Smooth muscle cell (in vitro differentiated cells): ENCODE data around the gene CDNF. TPM values are rescaled to one million over a fixed set of nuclear protein-coding genes. Genes with fewer than 3 reads are reported as not detected.

Experiments
- DNase-seq: peaks from one replicate; lab custom pipeline; 2025; ENCODE audit not compliant: unreplicated experiment; lab: John Stamatoyannopoulos, UW
- H2AFZ ChIP-seq: fragments of 200-600 bp; sonication (generic); 2 replicates; pipeline ENCODE4 v1.6.0; 2016; ENCODE audit warnings: antibody characterized with exemption, low read depth, mild to moderate bottlenecking
- H3F3A ChIP-seq: fragments of 200-600 bp; sonication (generic); 2 replicates; pipeline ENCODE4 v1.6.0; 2017; ENCODE audit warnings: antibody characterized with exemption, low read depth
- H3K27ac ChIP-seq: fragments of 200-600 bp; sonication (generic); 2 replicates; pipeline ENCODE4 v1.5.1; 2016; ENCODE audit warnings: low read depth, mild to moderate bottlenecking
- H3K27me3 ChIP-seq: fragments of 200-600 bp; sonication (generic); 2 replicates; pipeline ENCODE4 v1.6.1; 2016; ENCODE audit warnings: low read depth, mild to moderate bottlenecking
- H3K36me3 ChIP-seq: fragments of 200-600 bp; sonication (generic); 2 replicates; pipeline ENCODE4 v1.5.1; 2016; ENCODE audit warnings: low read depth
- H3K4me1 ChIP-seq: fragments of 200-600 bp; sonication (generic); 2 replicates; pipeline ENCODE4 v1.5.1; 2016; ENCODE audit warnings: low read depth
- H3K4me2 ChIP-seq: fragments of 200-600 bp; sonication (generic); 2 replicates; pipeline ENCODE4 v1.6.0; 2016; ENCODE audit warnings: mild to moderate bottlenecking
- H3K4me3 ChIP-seq: fragments of 200-600 bp; sonication (generic); 2 replicates; pipeline ENCODE4 v1.5.1; 2016; ENCODE audit warnings: mild to moderate bottlenecking
- H3K79me2 ChIP-seq: fragments of 200-600 bp; sonication (generic); 2 replicates; pipeline ENCODE4 v1.6.0; 2016; ENCODE audit warnings: low read depth, mild to moderate bottlenecking
- H3K9ac ChIP-seq: fragments of 200-600 bp; sonication (generic); 2 replicates; pipeline ENCODE4 v1.6.0; 2016; ENCODE audit warnings: low read depth
- H3K9me3 ChIP-seq: fragments of 200-600 bp; sonication (generic); replicated peaks from 2 replicates; pipeline ENCODE4 v1.5.1; 2016; ENCODE audit warnings: low read depth
- H4K20me1 ChIP-seq: fragments of 200-600 bp; sonication (generic); 2 replicates; pipeline ENCODE4 v1.6.0; 2016; ENCODE audit warnings: low read depth
- WGBS: methylation state at CpG from one replicate; pipeline ENCODE4 v1.1.7; 2016; ENCODE audit warnings: low lambda C conversion rate; 5-methylcytosine and 5-hydroxymethylcytosine counted together
- polyA plus RNA-seq: library from polyadenylated mRNA; unstranded; fragments of >200 nt; fragmentation: Nextera tagmentation; extraction: Ambion mirVana; gene quantifications from 2 replicates; pipeline ENCODE4 v1.2.1, GENCODE V29; 2016
- total RNA-seq: library from RNA; depleted of rRNA; stranded (reverse); fragments of >200 nt; gene quantifications from 2 replicates; pipeline ENCODE4 v1.2.3, GENCODE V29; 2014
- TF ChIP-seq, protein P1 (sequence below): fragments of 200-600 bp; sonication (generic); IDR thresholded peaks from 2 replicates; pipeline ENCODE4 v1.5.1; 2017; ENCODE audit warnings: borderline replicate concordance, mild to moderate bottlenecking, antibody characterized with exemption; ENCODE audit not compliant: insufficient read depth, poor library complexity, severe bottlenecking

The CDNF gene
- total and polyA plus RNA-seq, 2 experiments from 2014 or later = 0.63 to 4.1 TPM

DNA sequence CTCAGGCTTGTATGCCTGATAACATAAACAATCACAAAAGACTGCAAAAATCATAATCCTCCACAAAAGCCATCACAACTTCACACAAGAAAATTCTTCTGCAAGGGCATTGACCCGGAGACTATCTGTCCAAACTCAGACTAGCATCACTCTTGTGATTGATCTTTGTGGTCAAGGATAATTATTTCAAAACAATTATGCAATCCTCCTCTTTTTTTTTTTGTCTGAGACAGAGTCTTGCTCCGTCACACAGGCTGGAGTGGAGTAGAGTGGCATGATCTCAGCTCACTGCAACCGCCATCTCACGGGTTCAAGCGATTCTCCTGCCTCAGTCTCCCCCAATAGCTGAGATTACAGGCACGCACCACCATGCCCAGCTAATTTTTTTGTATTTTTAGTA, 22.2 kb downstream of the CDNF start:
- Histone ChIP-seq H3K9me3 (no peaks in the 10 kb centered on the region), H3K36me3 (no peaks in the 10 kb centered on the region), H3K4me3 (no peak overlapping the region), H3K4me1 (no peaks in the 10 kb centered on the region), H2AFZ (no peak overlapping the region), H3K27ac (no peak overlapping the region), H4K20me1 (no peaks in the 10 kb centered on the region), H3K4me2 (no peak overlapping the region), H3K79me2 (no peaks in the 10 kb centered on the region), H3F3A (no peaks in the 10 kb centered on the region), H3K9ac (no peak overlapping the region), H3K27me3 (no peaks in the 10 kb centered on the region)
- TF ChIP-seq, protein P1, sequence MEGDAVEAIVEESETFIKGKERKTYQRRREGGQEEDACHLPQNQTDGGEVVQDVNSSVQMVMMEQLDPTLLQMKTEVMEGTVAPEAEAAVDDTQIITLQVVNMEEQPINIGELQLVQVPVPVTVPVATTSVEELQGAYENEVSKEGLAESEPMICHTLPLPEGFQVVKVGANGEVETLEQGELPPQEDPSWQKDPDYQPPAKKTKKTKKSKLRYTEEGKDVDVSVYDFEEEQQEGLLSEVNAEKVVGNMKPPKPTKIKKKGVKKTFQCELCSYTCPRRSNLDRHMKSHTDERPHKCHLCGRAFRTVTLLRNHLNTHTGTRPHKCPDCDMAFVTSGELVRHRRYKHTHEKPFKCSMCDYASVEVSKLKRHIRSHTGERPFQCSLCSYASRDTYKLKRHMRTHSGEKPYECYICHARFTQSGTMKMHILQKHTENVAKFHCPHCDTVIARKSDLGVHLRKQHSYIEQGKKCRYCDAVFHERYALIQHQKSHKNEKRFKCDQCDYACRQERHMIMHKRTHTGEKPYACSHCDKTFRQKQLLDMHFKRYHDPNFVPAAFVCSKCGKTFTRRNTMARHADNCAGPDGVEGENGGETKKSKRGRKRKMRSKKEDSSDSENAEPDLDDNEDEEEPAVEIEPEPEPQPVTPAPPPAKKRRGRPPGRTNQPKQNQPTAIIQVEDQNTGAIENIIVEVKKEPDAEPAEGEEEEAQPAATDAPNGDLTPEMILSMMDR = no peak
- DNase-seq = no peak
- 84% methylated on average over 6 of the region's 6 CpGs for WGBS

DNA sequence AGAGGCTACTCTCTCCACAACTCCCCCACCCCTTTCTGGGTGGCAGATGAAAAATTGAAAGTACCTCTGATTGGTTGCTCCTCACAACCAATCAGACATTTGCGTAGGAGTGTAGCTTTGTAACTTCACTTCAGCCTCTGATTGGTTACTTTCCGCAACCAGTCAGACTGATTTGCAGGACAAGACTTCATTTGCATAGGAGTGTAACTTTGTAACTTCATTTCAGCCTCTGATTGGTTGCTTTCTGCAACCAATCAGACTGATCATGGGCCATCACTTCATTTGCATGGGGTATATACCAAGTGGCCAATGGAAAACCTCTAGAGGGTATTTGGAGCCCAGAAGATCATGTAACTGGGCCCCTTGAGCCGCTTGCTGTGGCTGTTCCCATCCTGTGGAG, 25.6 kb downstream of the CDNF start:
- WGBS = 95% methylated on average over 3 of the region's 3 CpGs
- no peak for DNase-seq

DNA sequence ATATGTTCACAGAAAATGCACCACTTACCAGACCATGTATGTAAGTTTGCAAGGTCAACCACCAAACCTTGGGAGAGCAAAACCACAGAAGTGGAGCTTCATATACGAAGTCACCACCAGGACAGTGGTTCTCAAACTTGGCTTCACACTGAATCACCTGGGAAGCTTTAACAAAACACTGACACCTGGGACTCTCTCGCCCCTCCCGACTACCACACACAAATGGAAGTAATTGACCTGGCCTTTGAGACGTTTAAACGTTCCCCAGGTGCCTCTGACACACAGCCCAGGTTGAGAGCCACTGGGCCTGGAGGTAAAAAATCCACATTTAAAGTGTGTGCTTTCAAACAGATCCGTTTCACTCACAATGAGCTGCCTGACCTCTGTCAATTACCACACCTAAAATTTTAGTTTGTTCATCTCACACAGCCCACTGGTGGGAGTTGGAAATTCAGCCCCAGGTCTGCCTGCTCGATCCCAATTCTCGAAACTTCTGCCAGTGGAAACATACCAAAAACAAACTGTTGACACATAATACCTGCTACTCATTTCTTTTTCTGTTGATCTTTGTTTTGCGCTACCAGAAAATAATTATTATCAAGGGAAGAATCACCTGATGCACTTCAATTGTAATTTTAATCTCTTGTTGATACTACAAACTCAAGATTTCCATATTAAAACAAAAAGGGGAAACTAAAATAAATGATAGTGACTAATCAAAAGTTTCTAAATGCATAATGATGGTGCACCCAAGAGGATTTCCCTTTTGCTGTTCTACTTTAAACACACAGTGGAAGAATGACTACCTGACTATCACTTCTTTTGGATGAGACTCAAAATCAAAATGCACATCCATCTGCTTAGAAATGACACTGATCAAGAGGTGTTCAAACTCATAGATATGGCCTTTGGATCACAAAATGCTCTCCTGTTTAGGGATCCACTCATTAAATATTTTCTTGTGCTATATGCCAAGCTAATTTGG, 26.6 kb downstream of the CDNF start:
- H2AFZ ChIP-seq = no peak overlapping the region
- H3K9ac ChIP-seq = no peak overlapping the region
- H3K4me3 ChIP-seq = no peak overlapping the region
- H3K4me2 ChIP-seq = no peak overlapping the region
- H3K27ac ChIP-seq = no peak overlapping the region
- DNase-seq = no peak
- H3K36me3 ChIP-seq = no peaks in the 10 kb centered on the region
- WGBS = 72% methylated on average over 9 of the region's 9 CpGs
- H3K9me3 ChIP-seq = no peaks in the 10 kb centered on the region
- peaks cover 5% of the 10 kb centered on the region for H3K27me3 ChIP-seq
- H4K20me1 ChIP-seq = no peaks in the 10 kb centered on the region
- TF ChIP-seq, protein P1 = no peak
- no peaks in the 10 kb centered on the region for H3K79me2 ChIP-seq
- no peaks in the 10 kb centered on the region for H3K4me1 ChIP-seq
- no peaks in the 10 kb centered on the region for H3F3A ChIP-seq

More for the DNA sequence above, 25.6 kb downstream of the CDNF start:
- Histone ChIP-seq H3K27ac (no peak overlapping the region), H2AFZ (no peak overlapping the region), H3F3A (no peaks in the 10 kb centered on the region), H3K9me3 (no peaks in the 10 kb centered on the region), H3K4me2 (no peak overlapping the region), H3K4me1 (no peaks in the 10 kb centered on the region), H3K27me3 (peaks cover 4% of the 10 kb centered on the region), H3K4me3 (no peak overlapping the region), H4K20me1 (no peaks in the 10 kb centered on the region), H3K9ac (no peak overlapping the region), H3K36me3 (no peaks in the 10 kb centered on the region), H3K79me2 (no peaks in the 10 kb centered on the region)
- TF ChIP-seq, protein P1 = no peak

DNA sequence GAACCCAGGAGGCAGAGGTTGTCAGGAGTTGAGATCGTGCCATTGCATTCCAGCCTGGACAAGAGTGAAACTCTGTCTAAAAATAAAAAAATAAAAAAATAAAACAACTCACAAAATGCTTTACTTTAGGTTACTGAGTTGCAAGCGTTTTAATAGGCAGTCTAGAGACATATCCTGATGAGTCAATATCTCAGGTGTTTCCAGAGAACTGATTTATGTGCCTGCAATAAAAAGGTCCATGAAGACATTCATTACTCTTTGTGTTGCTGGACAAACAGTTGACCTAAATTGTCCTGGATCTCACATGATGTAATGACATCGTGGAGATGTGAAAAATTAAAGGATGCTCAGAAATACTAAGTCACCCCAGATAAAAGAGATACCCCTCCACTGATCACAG, 31.5 kb downstream of the CDNF start:
- H3K79me2 ChIP-seq = no peaks in the 10 kb centered on the region
- no peaks in the 10 kb centered on the region for H3K36me3 ChIP-seq
- no peak overlapping the region for H2AFZ ChIP-seq
- no peak overlapping the region for H3K4me3 ChIP-seq
- H3F3A ChIP-seq = no peaks in the 10 kb centered on the region
- no peak for DNase-seq
- H3K27me3 ChIP-seq = peaks cover 11% of the 10 kb centered on the region
- H3K4me1 ChIP-seq = no peaks in the 10 kb centered on the region
- no peak overlapping the region for H3K27ac ChIP-seq
- H3K4me2 ChIP-seq = no peak overlapping the region
- H4K20me1 ChIP-seq = no peaks in the 10 kb centered on the region
- H3K9ac ChIP-seq = no peak overlapping the region
- H3K9me3 ChIP-seq = no peaks in the 10 kb centered on the region
- WGBS = 88% methylated on average over 3 of the region's 3 CpGs
- TF ChIP-seq, protein P1 = no peak
